ENCODE data around the gene RET.

DNA sequence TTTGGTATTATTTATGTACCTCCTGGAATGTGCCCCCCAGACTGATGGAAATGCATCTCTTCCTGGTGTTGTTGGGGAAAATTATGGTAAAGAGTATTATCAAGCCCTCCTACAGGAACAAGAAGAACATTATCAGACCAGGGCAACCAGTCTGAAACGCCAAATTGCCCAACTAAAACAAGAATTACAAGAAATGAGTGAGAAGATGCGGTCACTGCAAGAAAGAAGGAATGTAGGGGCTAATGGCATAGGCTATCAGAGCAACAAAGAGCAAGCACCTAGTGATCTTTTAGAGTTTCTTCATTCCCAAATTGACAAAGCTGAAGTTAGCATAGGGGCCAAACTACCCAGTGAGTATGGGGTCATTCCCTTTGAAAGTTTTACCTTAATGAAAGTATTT, 78.4 kb downstream of the RET start:
- TF ChIP-seq, protein P1, sequence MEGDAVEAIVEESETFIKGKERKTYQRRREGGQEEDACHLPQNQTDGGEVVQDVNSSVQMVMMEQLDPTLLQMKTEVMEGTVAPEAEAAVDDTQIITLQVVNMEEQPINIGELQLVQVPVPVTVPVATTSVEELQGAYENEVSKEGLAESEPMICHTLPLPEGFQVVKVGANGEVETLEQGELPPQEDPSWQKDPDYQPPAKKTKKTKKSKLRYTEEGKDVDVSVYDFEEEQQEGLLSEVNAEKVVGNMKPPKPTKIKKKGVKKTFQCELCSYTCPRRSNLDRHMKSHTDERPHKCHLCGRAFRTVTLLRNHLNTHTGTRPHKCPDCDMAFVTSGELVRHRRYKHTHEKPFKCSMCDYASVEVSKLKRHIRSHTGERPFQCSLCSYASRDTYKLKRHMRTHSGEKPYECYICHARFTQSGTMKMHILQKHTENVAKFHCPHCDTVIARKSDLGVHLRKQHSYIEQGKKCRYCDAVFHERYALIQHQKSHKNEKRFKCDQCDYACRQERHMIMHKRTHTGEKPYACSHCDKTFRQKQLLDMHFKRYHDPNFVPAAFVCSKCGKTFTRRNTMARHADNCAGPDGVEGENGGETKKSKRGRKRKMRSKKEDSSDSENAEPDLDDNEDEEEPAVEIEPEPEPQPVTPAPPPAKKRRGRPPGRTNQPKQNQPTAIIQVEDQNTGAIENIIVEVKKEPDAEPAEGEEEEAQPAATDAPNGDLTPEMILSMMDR (IDR thresholded peaks at IDR 0.05): no peak
- no peak for TF ChIP-seq POLR2A (IDR thresholded peaks at IDR 0.05)
